Fibroblast of skin of right quadriceps (primary cell): ENCODE data around the gene NOSIP.
A peak's percentile ranks its signal among the peaks of the same experiment; 100 is the strongest.

Experiments
- DNase-seq: peaks from one replicate; pipeline ENCODE4 v3.0.0-alpha.2; 2013

Gene NOSIP

DNA sequence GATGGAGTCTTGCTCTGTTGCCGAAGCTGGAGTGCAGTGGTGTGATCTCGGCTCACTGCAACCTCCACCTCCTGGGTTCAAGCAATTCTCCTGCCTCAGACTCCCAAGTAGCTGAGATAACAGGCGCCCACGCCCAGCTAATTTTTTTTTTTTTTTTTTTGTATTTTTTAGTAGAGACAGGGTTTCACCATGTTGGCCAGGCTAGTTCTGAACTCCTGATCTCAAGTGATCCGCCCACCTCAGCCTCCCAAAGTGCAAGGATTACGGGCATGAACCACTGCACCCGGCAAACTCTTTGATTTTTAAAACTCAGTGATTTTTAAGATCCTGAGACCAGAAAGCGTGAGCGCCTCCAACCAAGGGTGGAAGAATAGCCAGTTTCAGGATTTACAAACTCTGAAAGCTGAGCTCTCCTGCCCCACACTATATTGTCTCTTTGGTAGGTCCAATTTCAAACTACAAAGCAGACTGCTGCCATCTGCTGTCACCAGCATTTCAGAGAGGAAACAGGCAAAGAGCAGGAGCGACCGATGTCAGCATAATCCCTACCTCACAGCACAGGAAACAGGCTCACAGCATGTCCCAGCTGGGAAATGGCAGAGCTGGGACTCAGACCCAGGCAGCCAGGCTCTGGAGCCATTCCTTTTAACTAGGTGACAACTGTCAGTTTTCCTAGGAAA lies 9.2 kb downstream of the NOSIP start:
- DNase-seq = no peak

DNA sequence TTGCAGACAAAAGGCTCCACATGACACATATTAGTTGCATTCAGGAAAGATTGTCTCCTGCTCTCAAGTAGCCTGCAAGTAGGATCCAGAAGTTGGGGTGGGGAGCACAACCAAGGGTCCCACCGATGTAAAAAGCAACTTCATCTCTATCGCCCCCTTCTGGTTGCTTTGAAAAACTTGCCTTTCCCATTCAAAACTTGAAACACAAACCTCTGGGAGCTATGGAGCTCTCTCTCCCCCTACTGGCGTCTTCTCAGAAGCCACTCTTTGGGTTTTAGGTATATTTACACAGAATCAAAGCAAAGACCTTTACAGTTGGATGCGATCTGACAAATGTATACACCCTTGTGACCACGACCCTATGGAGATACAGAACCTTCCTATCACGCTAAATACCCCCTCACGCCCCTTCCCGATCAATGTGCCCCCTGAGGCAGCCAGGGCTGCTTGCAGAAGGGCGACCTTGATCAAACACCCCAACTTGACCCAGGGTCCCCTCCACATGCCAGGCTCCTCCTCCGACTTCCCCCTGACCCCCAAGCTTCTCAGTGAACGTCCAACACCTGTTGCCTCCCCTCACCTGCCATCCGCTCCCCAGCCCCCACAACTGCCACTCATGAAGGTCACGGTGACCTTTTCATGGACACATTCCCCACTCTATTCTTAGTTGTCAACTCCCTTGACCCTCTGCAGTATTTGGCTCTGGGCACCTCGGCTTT lies 10.1 kb downstream of the NOSIP start:
- peak; percentile 81 for DNase-seq

DNA sequence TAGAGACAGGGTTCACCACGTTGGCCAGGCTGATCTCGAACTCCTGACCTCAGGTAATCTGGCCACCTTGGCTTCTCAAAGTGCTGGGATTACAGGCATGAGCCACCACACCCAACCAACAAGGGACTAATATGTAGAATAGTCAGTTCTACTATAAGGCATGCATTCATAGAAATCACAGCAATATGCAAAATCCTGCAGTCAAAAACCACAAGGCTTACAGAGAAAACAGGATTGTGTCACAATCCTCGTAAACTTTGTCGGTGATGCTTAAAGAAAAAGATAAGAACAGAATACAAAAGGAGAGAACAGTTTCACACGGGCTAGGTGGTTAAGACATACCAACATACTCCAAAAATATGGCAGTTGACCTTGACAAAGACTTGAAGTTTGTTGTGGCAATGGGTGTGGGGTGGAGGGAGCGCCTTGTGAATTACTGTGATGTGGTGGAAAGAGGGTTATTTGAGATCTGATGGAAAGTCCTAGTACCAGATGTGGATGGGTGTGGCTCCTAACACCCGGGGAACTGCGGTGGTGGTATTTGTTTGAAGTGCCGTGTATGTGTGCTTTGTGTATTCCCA lies 12.4 kb downstream of the NOSIP start:
- no peak for DNase-seq

DNA sequence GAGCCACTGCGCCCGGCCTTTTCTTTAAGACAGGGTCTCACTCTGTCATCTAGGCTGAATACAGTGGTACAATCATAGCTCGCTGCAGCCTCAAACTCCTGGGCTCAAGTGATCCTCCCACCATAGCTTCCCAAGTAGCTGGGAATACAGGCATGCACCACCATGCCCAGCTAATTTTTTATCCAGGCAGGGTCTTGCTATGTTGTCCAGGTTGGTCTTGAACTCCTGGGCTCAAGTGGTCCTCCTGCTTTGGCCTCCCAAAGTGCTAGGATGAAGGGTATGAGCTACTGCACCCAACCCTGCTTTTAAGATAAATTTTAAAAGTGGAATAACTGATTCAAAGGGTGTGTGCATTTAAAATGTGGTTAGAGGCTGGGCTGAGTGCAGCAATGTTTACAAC lies 14.1 kb downstream of the NOSIP start:
- DNase-seq = no peak

DNA sequence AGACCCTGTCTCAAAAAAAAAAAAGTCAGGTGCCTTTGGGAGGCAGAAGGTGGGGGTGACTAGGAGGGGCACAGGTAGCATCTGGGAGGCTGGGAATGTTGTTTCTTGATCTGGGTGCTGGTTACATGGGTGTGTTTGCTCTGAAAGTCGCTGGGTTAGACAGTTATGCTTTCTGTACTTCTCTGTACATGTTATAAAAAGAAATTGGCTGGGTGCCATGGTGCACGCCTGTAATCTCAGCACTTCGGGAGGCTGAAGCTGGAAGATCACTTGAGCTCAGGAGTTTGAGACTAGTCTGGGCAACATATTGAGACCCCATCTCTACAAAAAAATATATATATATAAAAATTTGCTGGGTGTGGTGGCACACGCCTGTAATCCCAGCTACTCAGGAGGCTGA lies 15.1 kb downstream of the NOSIP start:
- DNase-seq = no peak

DNA sequence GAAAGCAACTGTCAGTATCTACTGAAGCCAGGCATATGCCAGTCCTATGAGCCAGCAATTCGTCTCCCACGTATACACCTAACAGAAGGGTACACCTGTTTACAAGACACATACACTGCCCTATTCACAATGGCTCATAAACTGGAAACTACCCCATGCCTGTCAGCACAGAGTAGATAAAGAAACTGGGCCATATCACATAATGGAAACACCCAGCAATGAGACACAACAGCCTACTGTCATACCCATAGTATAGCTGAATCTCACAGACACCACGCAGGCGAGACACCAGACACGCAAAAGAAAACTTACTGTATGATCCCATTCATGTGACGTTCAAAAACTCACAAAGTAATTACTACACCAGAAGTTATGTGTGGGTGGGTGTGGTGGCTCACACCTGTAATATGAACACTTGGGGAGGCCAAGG lies 15.7 kb downstream of the NOSIP start:
- no peak for DNase-seq

DNA sequence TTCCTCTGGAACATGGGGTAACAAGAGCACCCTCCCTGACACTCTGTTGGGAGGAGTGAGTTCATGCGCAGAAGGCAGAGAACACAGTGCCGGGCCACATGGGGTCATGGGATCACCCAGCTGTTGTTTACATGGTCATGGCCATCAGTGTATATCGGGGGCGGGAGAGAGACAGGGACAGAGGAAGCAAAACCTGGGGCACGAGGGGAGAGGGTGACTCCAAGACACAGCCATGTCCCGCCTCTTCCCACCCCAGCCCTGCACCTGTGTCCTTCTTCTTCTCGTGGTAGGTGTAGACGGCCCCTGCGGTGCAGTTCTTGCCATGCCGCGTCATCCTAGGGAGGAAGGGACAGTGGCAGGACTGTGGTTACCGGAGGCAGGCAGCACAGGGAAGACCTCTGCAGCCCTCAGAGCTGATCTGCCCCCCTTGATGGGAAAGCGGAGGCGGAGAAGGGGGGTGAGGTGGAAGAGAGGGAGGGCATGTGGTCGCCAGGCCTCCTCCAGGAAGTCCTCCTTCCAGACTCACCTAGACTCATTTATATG lies 19.9 kb downstream of the NOSIP start:
- DNase-seq = no peak

DNA sequence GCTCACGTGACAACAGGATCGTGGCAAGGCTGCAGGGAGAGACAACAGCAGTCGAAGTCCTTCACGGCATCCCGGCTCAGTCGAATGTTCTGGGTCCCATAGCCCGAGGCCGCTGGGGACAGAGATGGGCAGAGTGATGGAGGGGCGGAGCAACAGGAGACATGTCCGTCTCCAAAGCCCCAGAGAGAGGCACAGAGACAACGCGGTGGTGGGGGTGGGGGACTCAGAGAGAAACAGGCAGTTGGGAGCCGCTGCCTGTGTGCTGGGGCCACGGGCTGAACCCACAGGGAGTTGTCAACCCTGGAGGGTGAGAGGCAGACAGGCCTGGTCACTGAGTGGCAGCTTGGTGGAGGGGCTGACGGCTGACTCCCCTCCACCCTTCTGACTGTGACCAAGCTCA lies 20.4 kb downstream of the NOSIP start:
- DNase-seq = no peak

DNA sequence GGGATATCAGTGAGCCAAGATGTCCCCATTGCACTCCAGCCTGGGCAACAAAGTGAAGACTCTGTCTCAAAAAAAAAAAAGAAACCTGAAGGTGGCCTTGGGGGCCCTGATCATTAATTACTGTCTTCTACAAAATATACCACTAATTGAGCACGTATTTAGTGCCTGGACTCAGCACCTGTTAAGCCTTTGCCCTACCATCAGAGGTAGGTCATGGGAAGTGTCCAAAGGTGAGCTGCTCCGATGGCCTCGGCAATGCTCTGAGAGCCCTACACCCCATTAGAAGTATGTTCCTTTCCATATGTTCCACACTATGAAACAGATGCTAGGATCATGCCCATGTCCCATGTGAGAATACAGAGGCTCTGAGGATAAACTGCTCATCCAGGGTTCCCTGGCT lies 20.9 kb downstream of the NOSIP start:
- no peak for DNase-seq

DNA sequence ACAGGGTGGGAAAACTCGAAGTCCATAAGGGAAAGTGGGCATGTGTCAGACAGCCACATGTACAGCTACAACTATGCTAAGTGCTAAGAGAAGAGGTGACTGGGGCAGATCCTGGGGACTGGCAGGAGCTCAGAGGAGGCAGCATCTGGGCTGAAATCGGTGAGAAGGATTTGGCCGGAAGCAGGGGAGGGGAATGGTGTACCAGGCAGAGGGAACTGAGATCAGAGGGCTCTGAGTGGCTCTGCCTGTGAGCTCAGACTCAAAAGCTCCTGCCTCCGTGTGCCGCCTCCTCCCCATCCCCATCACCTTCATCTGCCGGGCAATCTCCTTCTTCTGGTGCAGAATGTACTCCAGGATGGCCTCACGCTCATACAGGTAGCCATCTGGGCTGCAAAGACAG lies 21.8 kb downstream of the NOSIP start:
- DNase-seq = no peak

DNA sequence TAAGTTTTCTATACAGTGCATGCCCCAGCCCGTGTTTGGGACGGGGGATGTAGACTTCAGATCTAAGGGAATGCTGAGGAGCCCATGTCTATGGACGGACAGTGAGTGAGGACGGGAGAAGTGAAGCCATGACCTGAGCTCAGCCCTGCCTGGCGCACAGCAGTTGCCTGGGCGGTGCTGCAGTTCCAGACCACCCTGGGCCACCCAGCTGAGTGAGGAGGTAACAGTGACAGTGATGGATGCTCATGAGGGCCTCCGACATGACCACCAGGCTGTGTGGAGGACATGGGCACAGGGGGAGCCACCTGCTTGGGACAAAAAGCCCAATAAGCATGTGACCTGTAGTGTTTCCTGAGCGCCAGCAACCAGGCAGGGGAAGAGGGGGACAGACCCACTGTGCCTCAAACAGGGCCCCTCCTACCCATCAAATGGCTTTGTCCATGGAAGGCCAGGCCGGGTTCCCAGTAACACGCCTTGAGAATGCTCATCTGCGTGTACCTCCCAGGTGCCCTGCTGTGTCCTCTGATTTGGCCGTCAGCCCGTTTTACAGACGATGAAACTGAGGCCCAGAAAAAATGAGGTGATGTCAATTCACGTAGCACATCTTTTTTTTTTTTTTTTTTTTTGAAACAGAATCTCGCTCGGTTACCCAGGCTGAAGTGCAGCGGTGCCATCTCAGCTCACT lies 22.6 kb downstream of the NOSIP start:
- no peak for DNase-seq

DNA sequence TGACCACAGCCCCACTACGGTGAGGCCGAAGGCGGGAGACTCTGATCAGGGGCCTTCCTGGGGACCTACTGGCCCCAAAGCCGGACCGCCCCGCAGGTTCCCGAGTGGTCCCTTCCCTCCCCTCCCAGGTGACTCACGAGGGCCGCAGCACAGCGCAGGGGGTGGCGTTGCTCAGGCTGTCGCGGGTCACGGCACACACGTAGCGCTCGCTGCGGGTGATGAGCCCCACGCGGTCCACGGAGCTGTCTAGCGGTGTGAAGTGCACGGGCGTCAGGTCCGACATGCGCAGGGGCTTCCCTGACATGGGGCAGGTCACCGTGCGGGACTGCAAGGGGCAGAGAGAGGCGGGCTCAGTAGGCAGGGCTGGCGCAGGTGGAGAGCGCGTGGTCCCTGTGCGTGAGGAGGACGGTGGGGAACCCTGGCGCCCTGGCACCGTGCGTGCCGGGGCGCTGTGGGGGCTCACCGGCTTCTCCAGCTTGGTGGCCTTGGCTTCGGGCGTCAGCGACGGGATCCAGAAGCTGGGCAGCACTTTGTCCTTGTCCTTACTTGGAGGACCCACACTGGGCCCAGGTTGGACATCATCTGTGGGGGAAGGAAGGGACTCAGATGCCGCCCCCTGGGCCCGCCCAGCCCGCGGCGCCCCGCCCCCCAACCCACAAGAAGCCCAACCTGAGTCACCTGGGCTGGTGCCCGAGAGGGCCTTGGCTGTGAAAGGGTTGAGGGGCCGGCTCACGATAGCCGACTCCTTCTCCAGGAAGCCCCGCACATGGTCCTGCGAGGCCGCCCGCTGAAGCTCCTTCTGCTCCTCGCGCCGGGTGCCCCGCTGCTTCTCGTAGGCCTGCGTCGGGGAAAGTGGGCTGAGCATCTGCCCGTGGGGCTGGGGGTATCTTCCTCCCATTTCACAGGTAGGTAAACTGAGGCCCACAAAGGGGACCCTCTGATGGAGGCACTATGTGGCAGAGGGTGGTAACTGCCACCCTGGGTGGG lies 23.7 kb downstream of the NOSIP start:
- no peak for DNase-seq

DNA sequence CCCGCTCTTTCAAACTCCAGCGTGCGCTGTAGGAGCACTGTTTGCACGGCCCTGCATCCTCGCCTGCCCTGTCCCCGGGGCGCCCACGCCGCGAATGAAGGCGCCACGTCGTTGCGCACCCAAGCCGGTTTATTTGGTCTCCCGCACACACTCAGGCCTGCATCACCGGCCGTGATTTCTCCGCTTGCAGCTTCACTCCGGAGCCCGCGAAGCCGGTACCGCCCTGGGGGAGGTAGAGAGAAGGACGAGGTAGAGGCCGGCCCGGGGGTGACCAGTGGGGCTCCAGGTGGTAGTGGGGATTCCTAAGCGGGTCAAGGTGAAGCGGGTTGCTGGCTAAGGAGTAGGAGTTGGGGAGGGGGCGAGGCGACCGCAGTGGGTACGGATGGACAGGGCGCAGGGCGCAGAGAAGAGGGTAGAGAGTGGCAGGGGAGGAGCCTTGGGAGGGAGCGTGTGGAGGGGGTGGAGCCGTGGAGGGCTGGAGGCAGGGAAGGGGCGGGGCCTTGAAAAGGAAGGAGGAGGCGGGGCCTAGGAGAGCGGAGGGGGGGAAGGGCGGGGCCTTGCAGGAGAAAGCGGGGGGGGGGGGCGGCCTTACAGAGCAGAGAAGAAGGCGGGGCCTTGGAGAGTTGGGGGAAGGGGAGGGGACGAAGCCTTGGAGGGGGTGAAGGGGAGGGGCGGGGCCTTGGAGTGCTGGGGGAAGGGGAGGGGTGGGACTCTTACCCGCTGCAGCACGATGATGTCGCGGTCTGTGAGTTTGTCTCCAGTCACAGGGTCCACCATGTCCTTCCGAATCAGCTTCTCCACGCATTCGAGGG lies 24.6 kb downstream of the NOSIP start:
- peak; percentile 60 for DNase-seq

DNA sequence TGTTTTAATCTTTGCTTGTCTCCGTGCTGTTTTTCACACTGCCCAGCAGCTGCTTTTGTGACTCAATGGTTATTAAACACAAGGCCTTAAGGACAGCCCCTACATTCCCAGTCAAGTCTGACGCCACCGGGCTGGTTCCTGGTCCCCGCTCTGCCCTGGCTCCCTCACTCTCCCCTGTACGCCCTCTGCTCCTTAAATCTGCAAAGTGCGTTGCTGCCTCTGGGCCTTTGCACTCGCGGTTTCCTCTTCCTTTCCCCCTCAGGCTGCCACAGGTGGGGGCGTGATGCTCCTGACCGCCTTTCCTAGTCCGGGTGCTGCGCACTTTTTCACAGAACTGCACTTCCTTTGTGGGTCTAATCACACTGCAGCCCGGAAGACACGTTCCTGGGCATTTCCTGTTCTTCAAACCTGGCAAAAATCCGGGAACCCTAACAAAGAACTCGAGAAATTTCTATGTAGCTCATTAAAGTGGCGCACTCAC lies 25.6 kb downstream of the NOSIP start:
- no peak for DNase-seq

DNA sequence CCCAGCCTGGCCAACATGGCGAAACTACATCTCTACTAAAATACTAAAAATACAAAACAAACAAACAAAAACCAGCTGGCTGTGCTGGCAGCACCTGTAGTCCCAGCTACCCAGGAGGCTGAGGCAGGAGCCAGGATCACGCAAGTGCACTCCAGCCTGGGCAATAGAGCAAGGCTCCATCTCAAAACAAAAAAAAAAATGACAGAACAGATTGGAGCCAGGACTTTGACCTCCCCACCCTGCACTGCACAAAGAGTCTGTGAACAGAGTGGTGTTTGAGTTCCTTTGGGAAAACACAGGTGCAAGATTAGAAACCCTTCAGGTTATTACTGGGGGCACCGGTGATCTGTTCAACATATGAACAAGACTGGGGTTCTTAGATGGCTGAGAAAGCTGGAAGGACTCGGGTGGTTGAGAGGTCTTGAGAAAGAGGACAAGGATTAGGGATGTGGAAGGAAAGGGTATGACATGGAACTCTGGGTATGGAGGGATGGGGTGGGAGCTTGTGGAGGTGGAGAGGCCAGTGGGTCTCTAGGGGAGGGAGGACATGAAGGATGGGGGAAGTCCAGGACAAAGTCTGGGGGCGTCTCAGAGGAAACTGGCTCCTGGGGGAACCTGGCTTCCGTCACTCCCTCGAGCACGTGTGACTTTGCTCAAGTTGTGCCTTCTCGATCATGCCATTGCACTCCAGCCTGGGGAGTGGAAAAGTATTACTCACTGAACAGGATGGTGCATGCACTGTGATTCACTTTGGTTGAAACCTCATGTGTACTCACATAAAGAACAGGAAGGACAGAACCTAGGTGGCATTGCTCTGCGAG lies 26.7 kb downstream of the NOSIP start:
- DNase-seq = peak; percentile 56

DNA sequence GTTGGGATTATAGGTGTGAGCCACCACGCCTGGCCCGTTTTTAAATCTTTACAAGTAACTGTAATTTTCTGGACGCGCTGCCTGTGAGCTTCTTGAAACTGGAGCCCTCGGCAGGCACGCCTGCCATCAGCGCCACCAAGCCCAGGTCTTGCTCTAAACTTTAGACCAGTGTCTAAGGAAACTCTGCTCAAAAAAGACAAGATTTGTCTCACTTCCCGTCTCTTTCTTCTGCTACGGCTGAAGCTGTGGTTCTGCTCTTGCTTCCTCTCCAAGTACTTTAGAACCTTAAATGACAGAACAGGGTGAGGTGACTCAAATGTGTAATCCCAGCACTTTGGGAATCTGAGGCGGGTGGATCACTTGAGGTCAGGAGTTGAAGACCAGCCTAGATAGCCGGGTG lies 27.6 kb downstream of the NOSIP start:
- no peak for DNase-seq

DNA sequence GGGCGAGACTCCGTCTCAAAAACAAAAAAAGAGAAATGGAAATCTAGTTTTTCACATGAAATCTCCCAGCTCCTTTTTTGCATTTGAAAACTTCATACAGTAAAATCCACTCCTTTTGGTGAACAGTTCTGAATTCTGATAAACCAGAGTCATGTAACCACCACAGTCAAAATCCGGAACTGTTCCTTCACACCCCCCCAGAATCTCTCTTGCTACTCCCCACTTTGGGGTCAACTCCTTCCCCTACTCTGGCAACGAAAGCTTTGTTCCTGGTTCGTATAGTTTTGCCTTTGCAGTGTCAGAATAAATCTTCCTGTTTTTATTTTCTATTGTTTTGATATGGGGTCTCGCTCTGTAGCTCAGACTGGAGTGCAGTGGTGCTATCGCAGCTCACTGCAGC lies 28.8 kb downstream of the NOSIP start:
- no peak for DNase-seq

DNA sequence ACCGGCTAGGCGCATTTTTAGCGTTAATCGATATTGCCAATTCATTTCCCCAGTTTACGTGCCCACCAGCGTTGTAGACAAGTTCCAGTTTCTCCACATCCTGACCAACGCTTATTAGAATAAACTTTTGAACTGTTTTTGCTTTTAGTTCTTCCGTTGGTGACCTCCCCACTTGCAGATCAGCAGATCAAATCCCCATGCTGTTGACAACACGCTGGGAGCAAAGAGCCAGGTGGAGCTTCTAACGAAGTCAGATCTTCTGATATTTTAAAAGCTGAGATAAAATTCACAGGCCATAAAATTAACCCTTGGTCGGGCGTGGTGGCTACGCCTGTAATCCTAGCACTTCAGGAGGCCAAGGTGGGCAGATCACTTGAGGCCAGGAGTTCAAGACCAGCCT lies 31.3 kb downstream of the NOSIP start:
- DNase-seq = no peak

DNA sequence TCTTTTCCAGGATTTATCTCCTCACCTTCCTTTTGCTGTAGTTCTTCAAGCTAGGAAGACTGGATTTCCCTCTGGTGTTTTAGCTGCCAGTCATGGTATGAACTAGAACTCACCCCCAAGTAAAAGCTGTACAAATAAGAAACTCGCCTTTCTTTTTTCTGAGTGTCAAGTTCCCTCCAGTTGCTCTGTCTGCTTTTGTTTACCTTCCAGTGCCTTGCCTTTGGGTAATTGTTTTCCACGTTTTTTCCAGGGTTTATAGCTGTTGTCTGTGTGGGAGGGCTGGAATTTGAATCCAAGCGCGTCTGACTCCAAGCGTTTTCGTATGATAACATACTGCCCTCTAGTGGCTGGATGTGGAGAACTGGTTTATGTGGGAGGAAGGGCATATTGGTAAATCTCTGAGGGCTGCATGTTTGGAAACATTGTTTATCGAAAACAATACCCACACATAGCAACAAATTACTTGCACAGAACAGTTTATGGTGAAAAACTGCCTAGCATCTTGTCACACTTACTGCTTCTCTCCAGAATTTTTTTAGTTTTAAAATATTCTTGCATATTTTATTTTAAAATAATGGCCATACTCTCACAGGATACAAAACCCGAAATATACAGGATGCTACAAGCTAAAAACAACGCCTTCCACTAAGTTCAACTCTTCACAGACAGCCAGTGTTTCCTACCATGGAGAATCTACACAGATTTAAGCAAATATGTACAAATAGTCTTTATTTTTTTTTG lies 33.4 kb downstream of the NOSIP start:
- DNase-seq = peak; percentile 88

DNA sequence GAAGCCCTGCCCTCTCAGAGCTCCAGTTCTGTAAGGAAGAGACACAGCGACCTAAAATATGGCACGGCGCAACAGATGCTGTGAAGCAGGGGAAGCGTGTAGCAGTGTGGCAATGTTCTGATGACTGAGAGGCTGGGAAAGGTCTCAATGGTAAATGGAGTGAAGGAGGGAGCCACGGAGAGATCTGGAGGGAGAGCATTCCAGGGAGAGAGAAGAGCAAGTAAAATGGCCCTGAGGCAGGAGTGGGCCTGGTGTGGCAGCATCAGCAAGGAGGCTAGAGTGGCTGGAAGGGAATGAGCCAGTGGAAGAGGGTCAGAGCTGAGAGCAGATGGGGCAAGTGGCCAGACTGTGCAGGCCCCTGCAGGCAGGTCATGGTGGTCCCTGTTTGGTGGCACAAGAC lies 36.2 kb downstream of the NOSIP start:
- DNase-seq = no peak
